WTC11 (cell line): ENCODE results near the gene PGAM1.

ENCODE experiments used
- ATF2 ChIP-seq: sonication (generic); formaldehyde crosslinking; IDR thresholded peaks from 2 replicates; pipeline ENCODE4 v1.8.1; 2022; ENCODE audit warnings: low read depth, missing genetic modification reagents, borderline replicate concordance
- CREB1 ChIP-seq: sonication (generic); formaldehyde crosslinking; IDR thresholded peaks from 2 replicates; pipeline ENCODE4 v1.8.0; 2023; ENCODE audit warnings: mild to moderate bottlenecking, missing genetic modification reagents
- CTCF ChIP-seq: fragments of 200-600 bp; IDR thresholded peaks from 2 replicates; pipeline ENCODE4 v1.8.0; 2022; ENCODE audit warnings: antibody characterized with exemption
- EMX1 ChIP-seq: fragments of 250-450 bp; sonication (Bioruptor Pico); IDR thresholded peaks from 2 replicates; pipeline ENCODE4 v1.8.0; 2021; ENCODE audit warnings: mild to moderate bottlenecking
- GRHL2 ChIP-seq: fragments of 250-450 bp; sonication (Bioruptor Pico); IDR thresholded peaks from 2 replicates; pipeline ENCODE4 v1.8.0; 2022; ENCODE audit warnings: mild to moderate bottlenecking, moderate library complexity; ENCODE audit not compliant: insufficient replicate concordance, severe bottlenecking
- JUN ChIP-seq: sonication (generic); formaldehyde crosslinking; IDR thresholded peaks from 2 replicates; pipeline ENCODE4 v1.8.0; 2023; ENCODE audit warnings: mild to moderate bottlenecking, missing genetic modification reagents
- STAT6 ChIP-seq: sonication (generic); formaldehyde crosslinking; conservative IDR thresholded peaks from 2 replicates; pipeline ENCODE4 v1.8.1; 2023; ENCODE audit warnings: mild to moderate bottlenecking, low read depth, missing genetic modification reagents, moderate library complexity
- ZNF263 ChIP-seq: sonication (generic); formaldehyde crosslinking; IDR thresholded peaks from 2 replicates; pipeline ENCODE4 v1.8.1; 2022; ENCODE audit warnings: low read depth, mild to moderate bottlenecking, moderate library complexity, missing genetic modification reagents
- ZNF416 ChIP-seq: fragments of 250-450 bp; sonication (Bioruptor Pico); IDR thresholded peaks from 2 replicates; pipeline ENCODE4 v1.9.0; 2021; ENCODE audit warnings: mild to moderate bottlenecking, inconsistent platforms
- ZNF425 ChIP-seq: fragments of 250-450 bp; sonication (Bioruptor Pico); conservative IDR thresholded peaks from 2 replicates; pipeline ENCODE4 v1.9.0; 2021; ENCODE audit warnings: mild to moderate bottlenecking
- ZNF512 ChIP-seq: sonication (generic); formaldehyde crosslinking; IDR thresholded peaks from 2 replicates; pipeline ENCODE4 v1.8.1; 2022; ENCODE audit warnings: missing genetic modification reagents, borderline replicate concordance

- no peak for TF ChIP-seq ZNF512 (CRISPR knock-in tag)
- no peak for TF ChIP-seq ZNF416 (CRISPR knock-in tag)
- TF ChIP-seq CTCF = no peak
- TF ChIP-seq STAT6 (CRISPR knock-in tag) = no peak
- TF ChIP-seq EMX1 (CRISPR knock-in tag) = no peak
- no peak for TF ChIP-seq ATF2 (CRISPR knock-in tag)
- TF ChIP-seq ZNF263 (CRISPR knock-in tag) = no peak
- TF ChIP-seq GRHL2 = no peak
- TF ChIP-seq ZNF425 (CRISPR knock-in tag) = no peak
- TF ChIP-seq JUN (CRISPR knock-in tag) = no peak
- TF ChIP-seq CREB1 (CRISPR knock-in tag) = no peak
Observed at GRCh38 chr10:97426776-97427570, 982 bp downstream of the PGAM1 start.
